Measurements from ENCODE around the gene STAMBP. TPM values are rescaled to one million over a fixed set of nuclear protein-coding genes. Genes with fewer than 3 reads are reported as not detected.
"Not testable (repeated sequence)": the region's sequence is repeated elsewhere in the genome, so short reads cannot be mapped to it uniquely, and the experiment has no call there.

STAMBP gene
- total RNA-seq, 3 donors from 2014 or later, result 29.5 to 37.2 (median 30.3) TPM

GRCh38 chr2:73887596-73888353 is 59.0 kb downstream of the STAMBP start:
- not testable (repeated sequence) for H3K4me3 Mint-ChIP-seq; DNase-seq; H3K27me3 Mint-ChIP-seq (ENCODE audit: low read depth); H3K36me3 Mint-ChIP-seq (ENCODE audit: insufficient read depth); H3K9me3 Mint-ChIP-seq
- ATAC-seq, result peak in 1 of 2 donors; percentile 63
- H3K4me1 Mint-ChIP-seq (ENCODE audit: low read depth), result peaks cover 21% of the 10 kb centered on the region

- ATAC-seq, result no peak
- no peaks in the 10 kb centered on the region for H3K9me3 Mint-ChIP-seq
- H3K36me3 Mint-ChIP-seq (ENCODE audit: insufficient read depth), result no peaks in the 10 kb centered on the region
These were observed 59.6 kb downstream of the STAMBP start for GRCh38 chr2:73888388-73888787.

GRCh38 chr2:73889206-73889605 is 60.4 kb downstream of the STAMBP start:
- no peak for ATAC-seq
- no peaks in the 10 kb centered on the region for H3K27me3 Mint-ChIP-seq (ENCODE audit: low read depth)
- H3K36me3 Mint-ChIP-seq (ENCODE audit: insufficient read depth), result no peaks in the 10 kb centered on the region
- no peak overlapping the region for H3K4me3 Mint-ChIP-seq
- no peaks in the 10 kb centered on the region for H3K9me3 Mint-ChIP-seq
- H3K4me1 Mint-ChIP-seq (ENCODE audit: low read depth), result peaks cover 21% of the 10 kb centered on the region
- DNase-seq, result no peak

More at GRCh38 chr2:73888388-73888787, 59.6 kb downstream of the STAMBP start:
- H3K4me1 Mint-ChIP-seq (ENCODE audit: low read depth), result peaks cover 21% of the 10 kb centered on the region
- peaks cover under 1% of the 10 kb centered on the region for H3K27me3 Mint-ChIP-seq (ENCODE audit: low read depth)
- DNase-seq, result no peak
- H3K4me3 Mint-ChIP-seq, result no peak overlapping the region

- Mint-ChIP-seq H3K4me3 (no peak overlapping the region), H3K9me3 (no peaks in the 10 kb centered on the region), H3K4me1 (ENCODE audit: low read depth) (peaks cover 21% of the 10 kb centered on the region), H3K27me3 (ENCODE audit: low read depth) (no peaks in the 10 kb centered on the region), H3K36me3 (ENCODE audit: insufficient read depth) (no peaks in the 10 kb centered on the region)
- no peak for DNase-seq
- ATAC-seq, result no peak
These were observed 61.7 kb downstream of the STAMBP start for GRCh38 chr2:73890301-73891092.

GRCh38 chr2:73891276-73891901 is 62.6 kb downstream of the STAMBP start:
- no peaks in the 10 kb centered on the region for H3K36me3 Mint-ChIP-seq (ENCODE audit: insufficient read depth)
- ATAC-seq (no peak), DNase-seq (no peak)
- no peaks in the 10 kb centered on the region for H3K27me3 Mint-ChIP-seq (ENCODE audit: low read depth)
- no peak overlapping the region for H3K4me3 Mint-ChIP-seq
- peaks cover 17% of the 10 kb centered on the region for H3K4me1 Mint-ChIP-seq (ENCODE audit: low read depth)
- H3K9me3 Mint-ChIP-seq, result no peaks in the 10 kb centered on the region

- ATAC-seq (no peak), DNase-seq (no peak)
- H3K36me3 Mint-ChIP-seq (ENCODE audit: insufficient read depth), result no peaks in the 10 kb centered on the region
- no peaks in the 10 kb centered on the region for H3K27me3 Mint-ChIP-seq (ENCODE audit: low read depth)
- peaks cover 14% of the 10 kb centered on the region for H3K4me1 Mint-ChIP-seq (ENCODE audit: low read depth)
- H3K4me3 Mint-ChIP-seq, result no peak within 1 kb of the TSS
- H3K9me3 Mint-ChIP-seq, result no peaks in the 10 kb centered on the region
These were observed 64.0 kb downstream of the STAMBP start, which contains the start of gene ACTG2 for GRCh38 chr2:73892631-73893329. TSS of gene ACTG2 (plus strand) at chr2:73893008. CDS start at chr2:73901312, 8,304 bp downstream.

GRCh38 chr2:73893764-73894474 is 65.2 kb downstream of the STAMBP start:
- H3K4me3 Mint-ChIP-seq, result no peak overlapping the region
- no peak for DNase-seq
- H3K9me3 Mint-ChIP-seq, result no peaks in the 10 kb centered on the region
- H3K27me3 Mint-ChIP-seq (ENCODE audit: low read depth), result no peaks in the 10 kb centered on the region
- H3K4me1 Mint-ChIP-seq (ENCODE audit: low read depth), result peaks cover 10% of the 10 kb centered on the region
- no peaks in the 10 kb centered on the region for H3K36me3 Mint-ChIP-seq (ENCODE audit: insufficient read depth)
- ATAC-seq, result no peak

GRCh38 chr2:73894475-73894850 is 65.7 kb downstream of the STAMBP start:
- Mint-ChIP-seq H3K4me1 (ENCODE audit: low read depth) (peaks cover 10% of the 10 kb centered on the region), H3K4me3 (no peak overlapping the region), H3K27me3 (ENCODE audit: low read depth) (no peaks in the 10 kb centered on the region), H3K9me3 (no peaks in the 10 kb centered on the region), H3K36me3 (ENCODE audit: insufficient read depth) (no peaks in the 10 kb centered on the region)
- DNase-seq (no peak), ATAC-seq (no peak)

GRCh38 chr2:73894877-73895276 is 66.1 kb downstream of the STAMBP start:
- H3K4me3 Mint-ChIP-seq, result no peak overlapping the region
- no peaks in the 10 kb centered on the region for H3K36me3 Mint-ChIP-seq (ENCODE audit: insufficient read depth)
- no peak for DNase-seq
- no peak for ATAC-seq
- peaks cover 10% of the 10 kb centered on the region for H3K4me1 Mint-ChIP-seq (ENCODE audit: low read depth)
- no peaks in the 10 kb centered on the region for H3K9me3 Mint-ChIP-seq
- no peaks in the 10 kb centered on the region for H3K27me3 Mint-ChIP-seq (ENCODE audit: low read depth)

GRCh38 chr2:73895473-73895872 is 66.7 kb downstream of the STAMBP start:
- no peak for ATAC-seq

GRCh38 chr2:73896362-73897239 is 67.8 kb downstream of the STAMBP start:
- peak; percentile 15 for DNase-seq
- Mint-ChIP-seq H3K36me3 (ENCODE audit: insufficient read depth) (no peaks in the 10 kb centered on the region), H3K27me3 (ENCODE audit: low read depth) (peaks cover 3% of the 10 kb centered on the region), H3K4me1 (ENCODE audit: low read depth) (peaks cover 10% of the 10 kb centered on the region), H3K4me3 (no peak overlapping the region), H3K9me3 (no peaks in the 10 kb centered on the region)
- ATAC-seq, result peak; percentile 84 to 87

More at GRCh38 chr2:73895473-73895872, 66.7 kb downstream of the STAMBP start:
- Mint-ChIP-seq H3K9me3 (no peaks in the 10 kb centered on the region), H3K27me3 (ENCODE audit: low read depth) (no peaks in the 10 kb centered on the region), H3K4me3 (no peak overlapping the region), H3K4me1 (ENCODE audit: low read depth) (peaks cover 10% of the 10 kb centered on the region), H3K36me3 (ENCODE audit: insufficient read depth) (no peaks in the 10 kb centered on the region)
- DNase-seq, result no peak

- Mint-ChIP-seq H3K4me1 (ENCODE audit: low read depth) (peaks cover 10% of the 10 kb centered on the region), H3K9me3 (no peaks in the 10 kb centered on the region), H3K4me3 (no peak overlapping the region), H3K27me3 (ENCODE audit: low read depth) (peaks cover 3% of the 10 kb centered on the region), H3K36me3 (ENCODE audit: insufficient read depth) (no peaks in the 10 kb centered on the region)
- DNase-seq (no peak), ATAC-seq (no peak)
These were observed 68.5 kb downstream of the STAMBP start for GRCh38 chr2:73897240-73897583.

- no peak overlapping the region for H3K4me3 Mint-ChIP-seq
- DNase-seq (no peak), ATAC-seq (no peak)
- H3K36me3 Mint-ChIP-seq (ENCODE audit: insufficient read depth), result no peaks in the 10 kb centered on the region
- peaks cover 10% of the 10 kb centered on the region for H3K4me1 Mint-ChIP-seq (ENCODE audit: low read depth)
- no peaks in the 10 kb centered on the region for H3K9me3 Mint-ChIP-seq
- H3K27me3 Mint-ChIP-seq (ENCODE audit: low read depth), result peaks cover 3% of the 10 kb centered on the region
These were observed 69.2 kb downstream of the STAMBP start for GRCh38 chr2:73897934-73898333.
